ENCODE measurements around the gene HSPA4.
"Not testable (repeated sequence)": the region's sequence is repeated elsewhere in the genome, so short reads cannot be mapped to it uniquely, and the experiment has no call there.

HSPA4 gene

DNA sequence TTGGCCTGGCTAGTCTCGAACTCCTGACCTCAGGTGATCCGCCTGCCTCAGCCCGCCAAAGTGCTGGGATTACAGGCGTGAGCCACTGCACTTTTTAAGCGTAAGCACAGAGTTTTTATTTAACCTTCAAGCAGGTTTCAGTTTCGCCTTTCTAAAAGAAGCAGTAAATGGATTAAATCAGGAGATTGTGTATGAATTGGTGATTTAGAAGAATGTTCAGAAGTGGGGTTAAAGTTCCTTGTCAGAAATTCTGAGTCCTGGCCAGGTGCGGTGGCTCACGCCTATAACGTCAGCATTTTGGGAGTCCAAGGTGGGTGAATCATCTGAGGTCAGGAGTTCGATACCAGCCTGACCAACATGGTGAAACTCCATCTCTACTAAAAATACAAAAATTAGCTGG, 12.2 kb downstream of the HSPA4 start:
- DNase-seq = no peak
- no peak for TF ChIP-seq GATA1 (IDR thresholded peaks at IDR 0.05; ENCODE audit: low read depth, low read length)
- no peak for TF ChIP-seq POLR2A (IDR thresholded peaks at IDR 0.05; ENCODE audit: low read length)

DNA sequence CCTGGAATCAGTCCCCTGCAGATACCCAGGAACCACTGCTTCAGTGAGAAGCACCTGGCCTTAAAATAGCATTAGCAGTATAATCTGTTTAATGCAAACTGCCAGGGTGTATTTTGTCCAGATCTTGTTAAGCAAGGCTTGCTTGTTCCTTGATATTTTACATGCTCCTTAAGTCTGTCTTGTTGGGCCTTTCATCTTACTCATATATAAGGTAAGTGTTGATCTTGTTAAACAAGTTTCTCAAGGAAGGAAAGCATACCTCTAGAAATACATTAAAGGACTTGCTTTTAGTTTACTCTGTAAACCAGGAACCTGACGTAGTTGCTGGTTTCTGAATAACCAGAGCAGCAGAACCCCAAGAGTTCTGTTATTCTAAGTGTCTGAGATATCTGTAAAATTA, 13.7 kb downstream of the HSPA4 start:
- TF ChIP-seq POLR2A (IDR thresholded peaks at IDR 0.05; ENCODE audit: low read length) (no peak), GATA1 (IDR thresholded peaks at IDR 0.05; ENCODE audit: low read depth, low read length) (no peak)
- no peak for DNase-seq

DNA sequence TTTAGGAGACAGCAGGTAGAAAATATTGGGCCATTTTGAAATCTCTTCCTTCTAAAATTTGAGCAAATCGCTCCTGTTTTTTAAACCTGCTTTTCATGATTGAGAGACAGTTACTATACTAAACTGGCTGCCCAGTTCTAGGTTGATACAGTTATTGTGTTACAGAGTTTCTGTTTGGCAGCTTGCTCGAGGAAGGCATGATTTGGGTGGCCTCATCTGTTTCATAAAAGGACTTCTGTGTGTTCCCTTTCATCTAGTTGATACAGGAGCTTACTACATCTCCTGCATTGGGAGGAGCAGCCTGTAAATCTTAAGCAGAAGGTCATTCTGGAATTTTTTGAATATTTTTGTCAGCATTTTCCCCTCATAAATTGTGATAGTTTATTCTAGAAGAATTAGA, 14.2 kb downstream of the HSPA4 start:
- TF ChIP-seq POLR2A (IDR thresholded peaks at IDR 0.05; ENCODE audit: low read length) (no peak), GATA1 (IDR thresholded peaks at IDR 0.05; ENCODE audit: low read depth, low read length) (no peak)

DNA sequence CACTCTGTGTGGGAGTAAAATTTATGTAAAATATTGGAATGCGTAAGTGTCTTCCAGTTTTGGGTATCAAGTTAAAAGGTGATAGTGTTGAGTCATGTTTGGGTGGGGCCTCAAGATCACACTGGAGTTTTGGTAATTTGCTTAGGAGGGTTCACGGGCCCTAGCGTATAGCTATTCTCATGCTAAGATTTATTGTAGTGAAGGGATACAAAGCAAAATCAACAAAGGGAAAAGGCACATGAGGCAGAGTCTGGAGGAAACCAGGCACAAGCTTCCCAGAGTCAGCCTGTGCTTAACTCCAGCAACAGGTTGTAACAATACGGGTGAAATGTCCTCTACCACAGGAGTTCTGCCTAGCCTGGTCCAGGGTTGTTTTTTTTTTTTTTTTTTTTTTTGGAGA, 20.2 kb downstream of the HSPA4 start:
- DNase-seq = peak in 1 of 2 experiments; percentile 13
- TF ChIP-seq GATA1 (IDR thresholded peaks at IDR 0.05; ENCODE audit: low read depth, low read length) = no peak
- TF ChIP-seq POLR2A (IDR thresholded peaks at IDR 0.05; ENCODE audit: low read length) = no peak

More for the DNA sequence above, 14.2 kb downstream of the HSPA4 start:
- no peak for DNase-seq

GRCh38 chr5:133075572-133076536, 24.0 kb downstream of the HSPA4 start:
- DNase-seq = no peak

GRCh38 chr5:133079048-133079447, 27.2 kb downstream of the HSPA4 start:
- DNase-seq = no peak
- TF ChIP-seq GATA1 (IDR thresholded peaks at IDR 0.05; ENCODE audit: low read depth, low read length) (no peak), POLR2A (IDR thresholded peaks at IDR 0.05; ENCODE audit: low read length) (no peak)

More at GRCh38 chr5:133075572-133076536, 24.0 kb downstream of the HSPA4 start:
- TF ChIP-seq POLR2A (IDR thresholded peaks at IDR 0.05; ENCODE audit: low read length) (no peak), GATA1 (IDR thresholded peaks at IDR 0.05; ENCODE audit: low read depth, low read length) (no peak)

- DNase-seq = no peak
- TF ChIP-seq GATA1 (IDR thresholded peaks at IDR 0.05; ENCODE audit: low read depth, low read length) (no peak), POLR2A (IDR thresholded peaks at IDR 0.05; ENCODE audit: low read length) (no peak)
Observed at GRCh38 chr5:133081036-133081435, 29.2 kb downstream of the HSPA4 start.

- no peak for DNase-seq
- TF ChIP-seq GATA1 (IDR thresholded peaks at IDR 0.05; ENCODE audit: low read depth, low read length) (no peak), POLR2A (IDR thresholded peaks at IDR 0.05; ENCODE audit: low read length) (no peak)
Observed at GRCh38 chr5:133081703-133082102, 29.9 kb downstream of the HSPA4 start.

GRCh38 chr5:133082128-133082527, 30.3 kb downstream of the HSPA4 start:
- DNase-seq = no peak
- no peak for TF ChIP-seq POLR2A (IDR thresholded peaks at IDR 0.05; ENCODE audit: low read length)
- TF ChIP-seq GATA1 (IDR thresholded peaks at IDR 0.05; ENCODE audit: low read depth, low read length) = no peak

DNA sequence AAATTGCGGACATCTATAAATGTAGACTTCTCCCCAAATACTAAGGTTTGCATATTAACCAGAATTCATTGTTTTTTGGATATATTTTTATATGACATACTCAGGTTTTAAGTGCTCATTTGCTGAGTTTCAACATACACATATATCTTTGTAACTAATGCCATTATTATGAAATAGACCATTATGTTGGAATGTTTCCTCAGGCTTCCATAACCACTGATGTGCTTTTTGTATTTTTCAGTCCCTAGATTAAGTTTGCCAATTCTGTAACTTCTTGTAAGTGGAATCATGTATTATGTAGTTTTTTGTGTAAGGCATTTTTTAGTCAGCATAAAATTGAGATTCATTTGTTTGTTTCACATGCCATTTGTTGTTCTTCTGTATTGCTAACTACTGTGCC, 32.1 kb downstream of the HSPA4 start:
- TF ChIP-seq POLR2A (IDR thresholded peaks at IDR 0.05; ENCODE audit: low read length) (no peak), GATA1 (IDR thresholded peaks at IDR 0.05; ENCODE audit: low read depth, low read length) (no peak)
- no peak for DNase-seq

- not testable (repeated sequence) for DNase-seq
Observed at GRCh38 chr5:133085171-133085570, 33.4 kb downstream of the HSPA4 start.

GRCh38 chr5:133086366-133086875, 34.6 kb downstream of the HSPA4 start:
- no peak for DNase-seq
- TF ChIP-seq GATA1 (IDR thresholded peaks at IDR 0.05; ENCODE audit: low read depth, low read length) (no peak), POLR2A (IDR thresholded peaks at IDR 0.05; ENCODE audit: low read length) (no peak)

DNA sequence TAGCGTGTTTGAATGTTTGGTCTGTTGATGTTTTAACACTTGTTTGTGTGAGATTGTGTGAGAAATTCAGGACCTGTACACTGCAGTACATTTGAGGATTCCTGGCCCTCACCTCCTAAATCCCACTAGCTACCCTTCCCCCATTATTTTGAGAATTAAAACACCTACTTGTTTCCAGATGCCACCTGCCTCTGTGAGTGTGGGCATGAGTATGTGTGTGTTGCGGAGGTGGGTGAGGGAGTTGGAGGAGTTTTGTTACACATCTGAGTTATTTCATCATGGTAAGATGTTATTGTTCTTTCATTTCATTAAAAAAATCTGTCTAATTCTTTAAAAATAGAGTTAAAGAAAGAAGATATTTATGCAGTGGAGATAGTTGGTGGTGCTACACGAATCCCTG, 36.3 kb downstream of the HSPA4 start:
- TF ChIP-seq GATA1 (IDR thresholded peaks at IDR 0.05; ENCODE audit: low read depth, low read length) (no peak), POLR2A (IDR thresholded peaks at IDR 0.05; ENCODE audit: low read length) (no peak)
- no peak for DNase-seq

- TF ChIP-seq GATA1 (IDR thresholded peaks at IDR 0.05; ENCODE audit: low read depth, low read length) (no peak), POLR2A (IDR thresholded peaks at IDR 0.05; ENCODE audit: low read length) (no peak)
- no peak for DNase-seq
Observed at GRCh38 chr5:133091034-133091433, 39.2 kb downstream of the HSPA4 start.

DNA sequence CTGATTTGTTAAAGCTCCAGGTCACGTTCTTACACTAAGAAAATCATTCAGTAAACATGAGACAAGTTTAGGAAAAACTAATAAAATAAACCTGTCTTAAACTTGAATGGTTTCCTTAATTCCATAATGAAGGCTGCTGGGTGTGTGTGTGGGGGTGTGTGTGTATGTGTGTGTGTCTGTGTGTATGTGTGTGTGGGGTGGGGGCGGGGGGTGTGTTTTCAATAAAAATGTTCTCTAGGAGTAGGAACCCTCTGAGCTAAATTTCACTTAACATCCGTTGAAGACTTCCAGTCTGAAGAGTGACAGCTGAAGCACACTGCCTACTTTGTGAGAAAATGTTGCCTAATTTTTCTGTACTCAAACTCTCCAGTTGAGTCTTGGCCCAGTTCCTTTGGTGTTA, 54.5 kb downstream of the HSPA4 start:
- no peak for DNase-seq
- TF ChIP-seq GATA1 (IDR thresholded peaks at IDR 0.05; ENCODE audit: low read depth, low read length) (no peak), POLR2A (IDR thresholded peaks at IDR 0.05; ENCODE audit: low read length) (no peak)
